ENCODE measurements around the gene KRTAP5-3.
"Not testable (repeated sequence)": the region's sequence is repeated elsewhere in the genome, so short reads cannot be mapped to it uniquely, and the experiment has no call there.

The KRTAP5-3 gene

GRCh38 chr11:1619449-1619848, 11.2 kb upstream of the KRTAP5-3 start:
- no peak for DNase-seq (ENCODE audit: low spot score)

GRCh38 chr11:1618231-1618630, 10.0 kb upstream of the KRTAP5-3 start:
- no peak for DNase-seq (ENCODE audit: low spot score)

GRCh38 chr11:1607901-1608300, 362 bp downstream of the KRTAP5-3 start:
- not testable (repeated sequence) for DNase-seq (ENCODE audit: low spot score)

- DNase-seq (ENCODE audit: low spot score), result not testable (repeated sequence)
These were observed 962 bp downstream of the KRTAP5-3 start for GRCh38 chr11:1607156-1607845.

- DNase-seq (ENCODE audit: low spot score), result not testable (repeated sequence)
These were observed 2.3 kb downstream of the KRTAP5-3 start for GRCh38 chr11:1605923-1606322.

- DNase-seq (ENCODE audit: low spot score), result no peak
These were observed 3.6 kb downstream of the KRTAP5-3 start for GRCh38 chr11:1604711-1605110.

- no peak for DNase-seq (ENCODE audit: low spot score)
These were observed 4.1 kb downstream of the KRTAP5-3 start for GRCh38 chr11:1604181-1604580.

GRCh38 chr11:1603629-1604028, 4.6 kb downstream of the KRTAP5-3 start:
- no peak for DNase-seq (ENCODE audit: low spot score)

GRCh38 chr11:1601663-1602062, 6.6 kb downstream of the KRTAP5-3 start:
- not testable (repeated sequence) for DNase-seq (ENCODE audit: low spot score)

- DNase-seq (ENCODE audit: low spot score), result no peak
These were observed 7.6 kb downstream of the KRTAP5-3 start for GRCh38 chr11:1600626-1601025.

- no peak for DNase-seq (ENCODE audit: low spot score)
These were observed 9.4 kb downstream of the KRTAP5-3 start for GRCh38 chr11:1598816-1599215.

- DNase-seq (ENCODE audit: low spot score), result not testable (repeated sequence)
These were observed 9.9 kb downstream of the KRTAP5-3 start for GRCh38 chr11:1598406-1598805.

- DNase-seq (ENCODE audit: low spot score), result no peak
These were observed 10.3 kb downstream of the KRTAP5-3 start, which contains the start of gene KRTAP5-2 for GRCh38 chr11:1597994-1598380. Gene KRTAP5-2 (minus strand): TSS chr11:1598294. CDS start chr11:1598250, 44 bp downstream.

- DNase-seq (ENCODE audit: low spot score), result no peak
These were observed 10.8 kb downstream of the KRTAP5-3 start for GRCh38 chr11:1597331-1597993.

- DNase-seq (ENCODE audit: low spot score), result not testable (repeated sequence)
These were observed 11.6 kb downstream of the KRTAP5-3 start for GRCh38 chr11:1596576-1597121.

- not testable (repeated sequence) for DNase-seq (ENCODE audit: low spot score)
These were observed 12.2 kb downstream of the KRTAP5-3 start for GRCh38 chr11:1595994-1596575.

- DNase-seq (ENCODE audit: low spot score), result no peak
These were observed 15.6 kb downstream of the KRTAP5-3 start for GRCh38 chr11:1592628-1593027.

GRCh38 chr11:1589996-1590395, 18.3 kb downstream of the KRTAP5-3 start:
- no peak for DNase-seq (ENCODE audit: low spot score)

- DNase-seq (ENCODE audit: low spot score), result not testable (repeated sequence)
These were observed 18.9 kb downstream of the KRTAP5-3 start for GRCh38 chr11:1589191-1589963.

GRCh38 chr11:1586699-1587098, 21.6 kb downstream of the KRTAP5-3 start:
- no peak for DNase-seq (ENCODE audit: low spot score)

GRCh38 chr11:1584661-1585370, 23.4 kb downstream of the KRTAP5-3 start, which contains the start of gene KRTAP5-1:
Gene KRTAP5-1 (minus strand): TSS chr11:1585283. CDS start chr11:1585249, 34 bp downstream.
- not testable (repeated sequence) for DNase-seq (ENCODE audit: low spot score)

All from AG08396 (cell line).